ENCODE results near the gene ADAMTS17.

ADAMTS17 gene

GRCh38 chr15:100120111-100120510 is 221.7 kb downstream of the ADAMTS17 start:
- DNase-seq, result no peak

GRCh38 chr15:100118546-100118945 is 223.2 kb downstream of the ADAMTS17 start:
- no peak for DNase-seq

- no peak for DNase-seq
Measured at GRCh38 chr15:100116416-100117190, 225.2 kb downstream of the ADAMTS17 start.

- no peak for DNase-seq
Measured at GRCh38 chr15:100115711-100116090, 226.1 kb downstream of the ADAMTS17 start.

- DNase-seq, result no peak
Measured at GRCh38 chr15:100115066-100115710, 226.6 kb downstream of the ADAMTS17 start.

GRCh38 chr15:100114571-100114970 is 227.2 kb downstream of the ADAMTS17 start:
- no peak for DNase-seq

- DNase-seq, result no peak
Measured at GRCh38 chr15:100114100-100114499, 227.7 kb downstream of the ADAMTS17 start.

GRCh38 chr15:100113351-100114080 is 228.3 kb downstream of the ADAMTS17 start:
- no peak for DNase-seq

- DNase-seq, result no peak
Measured at GRCh38 chr15:100112636-100113305, 229.0 kb downstream of the ADAMTS17 start.

- DNase-seq, result no peak
Measured at GRCh38 chr15:100112061-100112420, 229.7 kb downstream of the ADAMTS17 start.

GRCh38 chr15:100111125-100112060 is 230.4 kb downstream of the ADAMTS17 start:
- no peak for DNase-seq

GRCh38 chr15:100109486-100110035 is 232.2 kb downstream of the ADAMTS17 start:
- no peak for DNase-seq

- DNase-seq, result no peak
Measured at GRCh38 chr15:100108846-100109245, 232.9 kb downstream of the ADAMTS17 start.

- no peak for DNase-seq
Measured at GRCh38 chr15:100108346-100108745, 233.4 kb downstream of the ADAMTS17 start.

GRCh38 chr15:100107606-100108225 is 234.1 kb downstream of the ADAMTS17 start:
- DNase-seq, result no peak

GRCh38 chr15:100107151-100107550 is 234.6 kb downstream of the ADAMTS17 start:
- DNase-seq, result no peak

- no peak for DNase-seq
Measured at GRCh38 chr15:100106732-100107131, 235.0 kb downstream of the ADAMTS17 start.

GRCh38 chr15:100105101-100105500 is 236.7 kb downstream of the ADAMTS17 start:
- no peak for DNase-seq

GRCh38 chr15:100104245-100104644 is 237.5 kb downstream of the ADAMTS17 start:
- DNase-seq, result no peak

- DNase-seq, result no peak
Measured at GRCh38 chr15:100103828-100104227, 237.9 kb downstream of the ADAMTS17 start.

GRCh38 chr15:100101426-100102089 is 240.2 kb downstream of the ADAMTS17 start:
- no peak for DNase-seq
